K562 (cell line): ENCODE measurements around the gene TYRO3. TPM values are rescaled to one million over a fixed set of nuclear protein-coding genes. Genes with fewer than 3 reads are reported as not detected.
A peak's percentile ranks its signal among the peaks of the same experiment; 100 is the strongest.

Experiments
- CTBP1 ChIP-seq: fragments of 450-650 bp; IDR thresholded peaks from 2 replicates; pipeline ENCODE4 v1.6.1; 2016; ENCODE audit warnings: borderline replicate concordance
- EGR1 ChIP-seq: fragments of 450-650 bp; conservative IDR thresholded peaks from 2 replicates; pipeline ENCODE4 v1.6.1; 2017; ENCODE audit warnings: mild to moderate bottlenecking
- EZH2 ChIP-seq: IDR thresholded peaks from 2 replicates; pipeline ENCODE4 v1.6.1; 2012; ENCODE audit warnings: low read depth, mild to moderate bottlenecking, inconsistent platforms, low read length, borderline replicate concordance
- FOXP4 ChIP-seq: sonication (generic); formaldehyde crosslinking; IDR thresholded peaks from 2 replicates; pipeline ENCODE4 v1.8.0; 2022; ENCODE audit warnings: mild to moderate bottlenecking, missing genetic modification reagents, borderline replicate concordance
- FUS ChIP-seq: fragments of 200-400 bp; formaldehyde crosslinking; optimal IDR thresholded peaks from 2 replicates; pipeline ENCODE3; 2017; ENCODE audit warnings: low read depth, low read length
- JUND ChIP-seq, 2 experiments: IDR thresholded peaks; 2 replicates in 1 of 2; 3 replicates in 1 of 2; pipeline ENCODE4 v1.6.1; 2011; ENCODE audit warnings: borderline replicate concordance in 2 of 2, low read depth in 2 of 2, low read length in 2 of 2, improper control_type of control experiment in 1 of 2, missing biosample characterization in 1 of 2, missing genetic modification characterization in 1 of 2, missing genetic modification reagents in 1 of 2
- NCOA4 ChIP-seq: fragments of 450-650 bp; IDR thresholded peaks from 2 replicates; pipeline ENCODE4 v1.6.1; 2018; ENCODE audit warnings: mild to moderate bottlenecking; ENCODE audit not compliant: partially characterized antibody
- RBM39 ChIP-seq: fragments of 200-400 bp; formaldehyde crosslinking; optimal IDR thresholded peaks from 2 replicates; pipeline ENCODE3; 2018; ENCODE audit warnings: low read depth, low read length
- SMAD3 ChIP-seq: fragments of 450-650 bp; formaldehyde crosslinking; conservative IDR thresholded peaks from 2 replicates; pipeline ENCODE4 v1.4.0; 2020; ENCODE audit warnings: mild to moderate bottlenecking
- TCF7L2 ChIP-seq: fragments of 150-350 bp; IDR thresholded peaks from 2 replicates; pipeline ENCODE4 v1.6.1; 2016; ENCODE audit warnings: low read depth, mild to moderate bottlenecking, low read length, moderate library complexity
- USF2 ChIP-seq: sonication (generic); formaldehyde crosslinking; IDR thresholded peaks from 2 replicates; pipeline ENCODE4 v1.5.0; 2020; ENCODE audit warnings: missing genetic modification reagents
- ZNF146 ChIP-seq: IDR thresholded peaks from one replicate; pipeline ENCODE4 v1.6.1; 2018; ENCODE audit warnings: missing compliant biosample characterization; ENCODE audit not compliant: unreplicated experiment
- ZNF407 ChIP-seq: fragments of 450-650 bp; IDR thresholded peaks from 2 replicates; pipeline ENCODE4 v1.6.1; 2016; ENCODE audit warnings: low read depth
- ZNF655 ChIP-seq: fragments of 250-450 bp; sonication (Bioruptor Pico); IDR thresholded peaks from 2 replicates; pipeline ENCODE4 v1.5.0; 2021
- polyA plus RNA-seq, 8 experiments: library from polyadenylated mRNA; depleted of rRNA in 4 of 8; stranded (reverse) in 5 of 8; unstranded in 3 of 8; fragments of >200 nt; fragmentation: Nextera tagmentation in 2 of 8; fragmentation: Illumina TruSeq in 1 of 8; extraction: Ambion mirVana in 2 of 8; extraction: Trizol in 1 of 8; gene quantifications; 2 replicates each; pipeline versions ENCODE4 v1.2.1 to v1.2.3, GENCODE V29; 2011 to 2014; ENCODE audit warnings: inconsistent platforms in 1 of 8, missing spikeins in 1 of 8
- total RNA-seq, 7 experiments: library from RNA; depleted of rRNA in 6 of 7; stranded (reverse); fragments of >200 nt in 6 of 7; fragmentation: Illumina TruSeq in 2 of 7; extraction: Trizol in 2 of 7; gene quantifications; 2 replicates each; pipeline versions ENCODE4 v1.2.1 to v1.2.3, GENCODE V29; 2011 to 2021; ENCODE audit warnings: low replicate concordance in 1 of 7

Gene TYRO3
- total and polyA plus RNA-seq, 9 of the 15 experiments (the other 6 are each of a cell fraction or from before 2014, with no cell fraction given): 2.6 to 39.6 (median 18.6) TPM

- no peak for TF ChIP-seq EZH2
- no peak for TF ChIP-seq RBM39
- no peak for TF ChIP-seq ZNF146 (CRISPR knock-in tag)
- no peak for TF ChIP-seq NCOA4
- no peak for TF ChIP-seq FUS
- no peak for TF ChIP-seq SMAD3 (CRISPR knock-in tag)
- TF ChIP-seq JUND (IDR thresholded peaks at IDR 0.05; ENCODE audit: borderline replicate concordance, low read depth, low read length): peak; percentile 43
- no peak for TF ChIP-seq JUND (tag; IDR thresholded peaks at IDR 0.05; ENCODE audit: borderline replicate concordance, low read depth, low read length)
- no peak for TF ChIP-seq TCF7L2
- TF ChIP-seq ZNF407: no peak
- no peak for TF ChIP-seq USF2 (CRISPR knock-in tag)
- TF ChIP-seq EGR1: no peak
- TF ChIP-seq CTBP1: peak; percentile 35; the same call in 1 of the 2 replicates
- 0 out of 2 replicates have a peak, but pooled peaks have one; percentile 31 for TF ChIP-seq FOXP4 (CRISPR knock-in tag)
- TF ChIP-seq ZNF655 (CRISPR knock-in tag): no peak
Observed at GRCh38 chr15:41557673-41558399, 1.2 kb upstream of the TYRO3 start (continued).
